HL-60 (cell line): ENCODE results near the gene NAT14.

Experiments
- POLR2AphosphoS5 ChIP-seq: IDR thresholded peaks from 2 replicates; pipeline ENCODE4 v1.6.1; 2012; ENCODE audit warnings: low read depth
- TF ChIP-seq, protein P1 (sequence below): IDR thresholded peaks from one replicate; pipeline ENCODE4 v1.5.1; 2011; ENCODE audit warnings: low read length, control low read depth, inconsistent platforms; ENCODE audit not compliant: insufficient read depth

DNA sequence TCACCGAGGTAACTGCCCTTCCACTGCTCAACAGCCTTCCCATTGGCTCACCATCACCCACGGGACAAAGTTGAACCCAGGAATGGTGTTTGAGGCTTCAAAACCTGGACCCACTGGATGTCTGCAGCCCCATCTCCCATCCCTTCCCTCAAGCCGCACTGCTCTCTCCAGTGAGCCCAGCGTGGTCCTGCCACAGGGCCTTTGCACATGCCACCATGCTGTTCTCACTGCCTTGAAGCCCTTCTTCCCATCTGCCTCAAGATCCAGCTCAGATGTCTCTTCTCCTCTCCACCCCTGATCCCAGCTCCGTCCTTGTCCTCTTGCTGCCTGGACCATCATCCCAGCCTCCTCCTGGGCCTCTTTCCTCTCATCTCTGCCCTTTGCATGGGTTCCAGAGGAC, 45.9 kb upstream of the NAT14 start:
- TF ChIP-seq, protein P1, sequence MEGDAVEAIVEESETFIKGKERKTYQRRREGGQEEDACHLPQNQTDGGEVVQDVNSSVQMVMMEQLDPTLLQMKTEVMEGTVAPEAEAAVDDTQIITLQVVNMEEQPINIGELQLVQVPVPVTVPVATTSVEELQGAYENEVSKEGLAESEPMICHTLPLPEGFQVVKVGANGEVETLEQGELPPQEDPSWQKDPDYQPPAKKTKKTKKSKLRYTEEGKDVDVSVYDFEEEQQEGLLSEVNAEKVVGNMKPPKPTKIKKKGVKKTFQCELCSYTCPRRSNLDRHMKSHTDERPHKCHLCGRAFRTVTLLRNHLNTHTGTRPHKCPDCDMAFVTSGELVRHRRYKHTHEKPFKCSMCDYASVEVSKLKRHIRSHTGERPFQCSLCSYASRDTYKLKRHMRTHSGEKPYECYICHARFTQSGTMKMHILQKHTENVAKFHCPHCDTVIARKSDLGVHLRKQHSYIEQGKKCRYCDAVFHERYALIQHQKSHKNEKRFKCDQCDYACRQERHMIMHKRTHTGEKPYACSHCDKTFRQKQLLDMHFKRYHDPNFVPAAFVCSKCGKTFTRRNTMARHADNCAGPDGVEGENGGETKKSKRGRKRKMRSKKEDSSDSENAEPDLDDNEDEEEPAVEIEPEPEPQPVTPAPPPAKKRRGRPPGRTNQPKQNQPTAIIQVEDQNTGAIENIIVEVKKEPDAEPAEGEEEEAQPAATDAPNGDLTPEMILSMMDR: no peak
- TF ChIP-seq POLR2AphosphoS5: no peak
